Measurements from ENCODE around the gene TET3. TPM values are rescaled to one million over a fixed set of nuclear protein-coding genes. Genes with fewer than 3 reads are reported as not detected.

The TET3 gene
- total RNA-seq, 1 donor from 2014 or later = 12.3 TPM

GRCh38 chr2:73968357-73968937, 16.3 kb upstream of the TET3 start:
- peaks cover 23% of the 10 kb centered on the region for H3K4me1 ChIP-seq
- H3K36me3 ChIP-seq = no peaks in the 10 kb centered on the region
- intact Hi-C loops (cut with DNase I) = no loop called here
- no peaks in the 10 kb centered on the region for H3K9me3 ChIP-seq
- no peak for TF ChIP-seq POLR2AphosphoS5 (IDR thresholded peaks at IDR 0.05; ENCODE audit: insufficient read depth in 1 of 2, low read depth in 1 of 2)
- TF ChIP-seq CTCF (IDR thresholded peaks at IDR 0.05) = no peak
- no peak for TF ChIP-seq POLR2A (IDR thresholded peaks at IDR 0.05)
- H3K4me3 ChIP-seq = no peak overlapping the region
- H3K27ac ChIP-seq = no peak overlapping the region
- H3K27me3 ChIP-seq = no peaks in the 10 kb centered on the region
- no peak for DNase-seq (ENCODE audit: extremely low spot score in 2 of 2)

- TF ChIP-seq POLR2A (IDR thresholded peaks at IDR 0.05) (no peak), CTCF (IDR thresholded peaks at IDR 0.05) (no peak), POLR2AphosphoS5 (IDR thresholded peaks at IDR 0.05; ENCODE audit: insufficient read depth in 1 of 2, low read depth in 1 of 2) (no peak)
- intact Hi-C loops (cut with DNase I) = no loop called here
- no peaks in the 10 kb centered on the region for H3K36me3 ChIP-seq
- no peaks in the 10 kb centered on the region for H3K9me3 ChIP-seq
- H3K27ac ChIP-seq = no peak overlapping the region
- no peak overlapping the region for H3K4me3 ChIP-seq
- no peaks in the 10 kb centered on the region for H3K27me3 ChIP-seq
- no peak for DNase-seq (ENCODE audit: extremely low spot score in 2 of 2)
- peaks cover 23% of the 10 kb centered on the region for H3K4me1 ChIP-seq
These were observed 15.4 kb upstream of the TET3 start for GRCh38 chr2:73969356-73969755.

- DNase-seq (ENCODE audit: extremely low spot score in 2 of 2) = no peak
- peaks cover 23% of the 10 kb centered on the region for H3K4me1 ChIP-seq
- H3K9me3 ChIP-seq = no peaks in the 10 kb centered on the region
- H3K27ac ChIP-seq = no peak overlapping the region
- intact Hi-C loops (cut with DNase I) = no loop called here
- no peaks in the 10 kb centered on the region for H3K36me3 ChIP-seq
- no peak overlapping the region for H3K4me3 ChIP-seq
- no peak for TF ChIP-seq CTCF (IDR thresholded peaks at IDR 0.05)
- TF ChIP-seq POLR2AphosphoS5 (IDR thresholded peaks at IDR 0.05; ENCODE audit: insufficient read depth in 1 of 2, low read depth in 1 of 2) = no peak
- TF ChIP-seq POLR2A (IDR thresholded peaks at IDR 0.05) = no peak
- no peaks in the 10 kb centered on the region for H3K27me3 ChIP-seq
These were observed 14.4 kb upstream of the TET3 start for GRCh38 chr2:73970141-73970803.

GRCh38 chr2:73970850-73971471, 13.7 kb upstream of the TET3 start:
- Histone ChIP-seq H3K36me3 (no peaks in the 10 kb centered on the region), H3K4me3 (no peak overlapping the region), H3K9me3 (no peaks in the 10 kb centered on the region), H3K27me3 (no peaks in the 10 kb centered on the region), H3K4me1 (peaks cover 23% of the 10 kb centered on the region), H3K27ac (no peak overlapping the region)
- intact Hi-C loops (cut with DNase I) = no loop called here
- DNase-seq (ENCODE audit: extremely low spot score in 2 of 2) = no peak
- TF ChIP-seq POLR2AphosphoS5 (IDR thresholded peaks at IDR 0.05; ENCODE audit: insufficient read depth in 1 of 2, low read depth in 1 of 2) = no peak
- no peak for TF ChIP-seq CTCF (IDR thresholded peaks at IDR 0.05)
- TF ChIP-seq POLR2A (IDR thresholded peaks at IDR 0.05) = no peak

- intact Hi-C loops (cut with DNase I) = no loop called here
- Histone ChIP-seq H3K36me3 (no peaks in the 10 kb centered on the region), H3K27ac (no peak overlapping the region), H3K27me3 (no peaks in the 10 kb centered on the region), H3K4me1 (peaks cover 23% of the 10 kb centered on the region), H3K4me3 (no peak overlapping the region), H3K9me3 (no peaks in the 10 kb centered on the region)
- TF ChIP-seq POLR2A (IDR thresholded peaks at IDR 0.05) (no peak), POLR2AphosphoS5 (IDR thresholded peaks at IDR 0.05; ENCODE audit: insufficient read depth in 1 of 2, low read depth in 1 of 2) (no peak), CTCF (IDR thresholded peaks at IDR 0.05) (no peak)
- DNase-seq (ENCODE audit: extremely low spot score in 2 of 2) = no peak
These were observed 13.0 kb upstream of the TET3 start for GRCh38 chr2:73971722-73972121.

All from vagina (tissue), 2 donors.